ENCODE results near the gene MTM1.

MTM1 gene

GRCh38 chrX:150683112-150683511 lies 114.7 kb downstream of the MTM1 start:
- no peak for DNase-seq

- DNase-seq = no peak
Observed at GRCh38 chrX:150683536-150684146, 115.2 kb downstream of the MTM1 start.

DNA sequence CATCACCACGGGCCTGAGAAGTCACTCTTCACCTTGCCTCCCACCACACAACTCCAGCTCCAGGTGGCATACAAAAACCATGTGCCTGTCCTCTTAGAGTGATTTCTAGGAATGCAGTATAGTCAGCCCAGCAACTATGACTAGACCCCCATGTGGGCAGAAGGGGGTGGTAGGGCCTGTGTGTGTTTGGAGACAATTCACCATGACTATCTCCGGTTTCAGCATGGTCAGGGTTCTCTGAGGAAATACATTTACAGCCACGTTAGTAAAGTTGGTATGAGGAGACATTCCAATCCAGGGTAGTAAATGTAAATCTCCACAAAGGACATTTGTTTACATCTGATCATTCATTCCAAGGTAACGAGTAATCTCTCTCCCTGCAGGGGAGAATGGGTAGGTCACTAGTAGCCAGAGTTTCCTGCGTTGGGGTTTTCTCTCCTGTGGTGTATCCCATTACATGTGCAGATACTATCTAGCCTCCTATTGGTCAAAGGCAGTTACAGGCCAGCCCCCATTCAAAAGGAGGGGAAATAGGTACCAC lies 120.6 kb downstream of the MTM1 start:
- DNase-seq = no peak

DNA sequence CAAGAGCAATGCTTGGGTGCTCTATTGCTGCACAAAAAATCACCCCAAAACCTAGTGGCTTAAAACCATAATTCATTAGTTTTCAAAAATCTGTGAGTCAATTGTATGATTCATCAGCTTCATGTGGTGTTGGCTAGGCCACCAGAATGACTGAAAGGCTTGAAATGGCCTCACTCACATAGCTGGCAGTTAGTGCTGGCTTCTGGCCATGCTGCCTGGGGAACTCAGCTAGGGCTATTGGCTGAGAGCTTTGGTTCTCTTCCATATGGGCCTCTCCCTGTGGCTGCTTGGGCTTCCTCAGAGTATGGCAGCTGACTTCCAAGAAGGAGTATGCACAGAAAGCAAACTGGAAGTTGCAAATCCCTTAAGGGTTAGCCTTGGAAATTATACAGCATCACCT lies 121.7 kb downstream of the MTM1 start:
- DNase-seq = no peak

DNA sequence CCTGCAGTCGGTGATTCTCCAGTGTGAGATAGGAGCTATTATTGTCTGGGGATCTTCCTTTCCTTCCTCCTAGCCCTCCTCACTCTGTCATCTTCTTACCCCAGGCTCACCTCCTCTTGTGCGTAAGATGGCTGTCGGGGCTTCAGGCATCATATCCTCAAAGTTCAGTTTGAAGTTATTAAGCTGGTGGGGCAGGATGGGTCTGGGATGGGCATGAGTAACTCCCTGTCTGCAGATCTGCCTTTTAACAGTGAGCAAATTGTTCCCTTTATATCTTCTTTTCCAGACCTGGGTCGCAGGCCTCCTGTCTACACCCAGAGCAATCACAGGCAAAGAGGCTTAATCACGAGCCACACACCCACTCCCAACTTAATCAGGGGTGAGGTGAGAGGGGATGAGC lies 123.9 kb downstream of the MTM1 start:
- no peak for DNase-seq

DNA sequence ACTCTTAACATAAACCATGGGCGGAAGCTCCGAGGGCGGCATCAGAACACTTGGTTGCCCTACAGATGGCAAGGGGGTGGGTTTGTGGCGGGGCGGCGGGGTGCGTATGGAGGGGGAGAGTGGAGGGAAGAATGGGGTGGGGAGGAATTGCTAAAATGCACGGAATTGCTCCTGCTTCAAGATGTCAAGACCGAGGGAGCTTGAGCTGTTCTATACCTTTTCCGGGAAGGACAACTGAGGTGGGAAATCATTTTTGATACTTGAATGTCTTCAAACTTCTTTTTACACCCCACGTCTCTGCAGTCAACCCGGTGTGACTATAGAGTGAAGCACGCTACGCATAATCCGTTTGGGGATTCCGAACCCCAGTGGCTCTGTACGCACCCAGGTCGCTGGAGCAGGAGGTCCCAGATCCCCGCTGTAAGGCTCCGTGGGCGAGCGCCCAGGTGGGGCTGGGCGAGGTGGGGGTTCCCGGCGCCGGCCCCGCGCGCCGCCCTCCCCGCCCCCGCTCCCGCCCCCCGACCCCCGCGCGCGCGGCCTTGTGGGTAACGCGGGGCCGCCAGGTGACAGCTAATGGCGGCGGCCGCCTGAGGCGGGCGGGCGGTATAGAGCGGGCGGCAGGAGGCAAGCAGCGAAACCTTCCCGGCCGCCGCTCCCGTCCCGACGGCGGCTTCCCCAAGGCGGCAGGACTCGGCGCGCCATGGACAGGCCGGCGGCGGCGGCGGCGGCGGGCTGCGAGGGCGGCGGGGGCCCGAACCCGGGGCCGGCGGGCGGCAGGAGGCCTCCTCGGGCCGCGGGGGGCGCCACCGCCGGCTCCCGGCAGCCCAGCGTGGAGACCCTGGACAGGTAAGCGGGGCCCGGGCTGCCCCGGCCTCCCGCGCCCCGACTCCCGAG lies 124.7 kb downstream of the MTM1 start, which contains the start of gene MTMR1:
TSS of gene MTMR1 (plus strand) at position 566 of the 894 bp plus-strand sequence. CDS start at position 701, 135 bp downstream.
- DNase-seq = peak; percentile 9 to 55 (median 26)

- peak; percentile 28 to 70 (median 48) for DNase-seq
Observed at GRCh38 chrX:150693725-150694574, 125.5 kb downstream of the MTM1 start.

GRCh38 chrX:150694738-150695410 lies 126.5 kb downstream of the MTM1 start:
- no peak for DNase-seq

DNA sequence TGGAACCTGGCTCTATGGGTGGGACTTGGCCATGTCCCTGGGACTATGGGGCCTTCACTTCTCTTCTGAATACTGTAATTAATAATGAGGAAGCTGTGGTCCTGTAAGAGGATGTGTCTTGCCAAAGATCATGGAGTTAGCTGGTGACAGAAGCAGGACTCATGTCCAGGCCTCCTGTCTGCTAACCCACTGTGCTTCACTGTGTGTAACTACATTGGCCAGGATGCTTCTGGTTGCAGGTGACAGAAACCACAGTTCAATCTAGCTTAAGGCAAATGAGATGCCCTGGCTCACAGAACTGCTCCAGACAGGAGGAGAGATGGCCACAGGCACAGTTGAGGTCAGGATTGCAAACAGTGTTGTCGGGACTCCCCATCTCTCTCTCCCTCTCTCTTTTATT lies 127.9 kb downstream of the MTM1 start:
- no peak for DNase-seq

DNA sequence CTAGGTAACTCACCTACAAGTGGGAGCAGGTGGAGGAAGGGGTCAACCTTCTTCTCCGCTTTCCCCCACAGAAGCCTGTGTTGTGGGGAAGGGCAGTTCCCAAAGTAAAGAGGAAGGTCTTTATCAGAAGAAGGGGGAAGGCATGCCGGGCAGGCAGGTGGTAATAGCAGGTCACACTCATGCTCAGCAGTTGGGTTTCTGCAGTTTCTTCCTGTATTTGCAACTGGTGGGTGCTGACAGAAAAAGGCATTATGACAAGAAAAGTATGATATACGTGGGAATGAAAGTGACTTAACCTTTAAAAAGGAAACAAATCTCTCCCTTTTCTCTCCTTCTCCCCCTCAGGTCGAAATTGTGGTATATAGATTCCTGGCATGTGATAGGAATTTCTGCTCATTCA lies 128.4 kb downstream of the MTM1 start:
- no peak for DNase-seq

DNA sequence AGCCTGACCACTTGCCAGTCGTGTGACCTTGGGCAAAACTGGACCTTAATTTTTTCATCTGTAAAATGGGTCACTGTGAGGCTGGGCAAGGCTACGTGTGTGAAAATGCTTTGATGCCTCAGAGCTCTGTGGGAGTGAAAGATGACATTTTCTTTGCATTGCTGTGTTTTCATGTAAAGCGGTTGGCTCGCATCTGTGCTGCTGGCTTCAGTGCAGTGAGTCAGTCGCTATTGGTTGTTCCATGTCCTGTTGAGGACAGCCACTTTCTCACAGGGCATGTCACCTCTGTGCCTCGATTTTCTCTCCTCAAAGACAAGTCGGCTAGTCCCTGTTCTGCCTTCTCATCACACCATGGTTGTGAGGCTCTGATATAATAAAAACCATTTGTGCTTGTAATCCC lies 129.2 kb downstream of the MTM1 start:
- DNase-seq = no peak

DNA sequence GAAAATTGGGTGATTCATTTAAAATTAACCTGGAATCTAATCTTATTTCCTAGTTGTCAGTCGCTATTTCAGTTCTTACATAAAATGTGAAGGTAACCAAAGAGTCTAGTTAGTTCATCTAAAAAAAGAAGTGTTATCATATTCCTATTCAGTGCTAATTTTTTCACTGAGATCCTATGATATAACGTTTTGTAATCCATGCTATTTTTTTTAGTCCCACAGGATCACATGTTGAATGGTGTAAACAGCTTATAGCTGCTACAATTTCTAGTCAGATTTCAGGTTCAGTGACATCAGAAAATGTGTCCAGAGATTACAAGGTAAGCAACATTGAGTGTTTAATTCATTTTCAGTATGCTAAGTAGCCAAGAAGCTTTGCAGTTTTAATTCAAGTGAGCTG lies 130.6 kb downstream of the MTM1 start:
- no peak for DNase-seq

GRCh38 chrX:150700107-150700506 lies 131.7 kb downstream of the MTM1 start:
- no peak for DNase-seq

DNA sequence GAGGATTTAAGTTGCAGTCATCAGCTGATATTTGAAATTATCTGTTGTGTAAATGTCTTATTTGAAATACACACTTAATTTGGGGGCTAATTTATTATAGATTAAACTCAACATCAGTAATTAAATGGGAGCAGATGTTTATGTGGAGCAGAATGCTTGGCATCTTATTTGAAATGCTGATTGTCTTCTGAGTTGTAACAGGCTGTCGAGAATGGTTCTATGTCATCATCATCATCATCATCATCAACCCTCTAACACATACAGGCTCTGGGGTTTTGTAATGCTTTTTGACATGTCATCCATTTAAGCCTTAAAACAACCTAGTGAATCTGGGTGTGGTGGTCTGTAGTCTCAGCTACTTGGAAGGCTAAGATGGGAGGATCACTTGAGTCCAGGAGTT lies 133.0 kb downstream of the MTM1 start:
- DNase-seq = no peak

DNA sequence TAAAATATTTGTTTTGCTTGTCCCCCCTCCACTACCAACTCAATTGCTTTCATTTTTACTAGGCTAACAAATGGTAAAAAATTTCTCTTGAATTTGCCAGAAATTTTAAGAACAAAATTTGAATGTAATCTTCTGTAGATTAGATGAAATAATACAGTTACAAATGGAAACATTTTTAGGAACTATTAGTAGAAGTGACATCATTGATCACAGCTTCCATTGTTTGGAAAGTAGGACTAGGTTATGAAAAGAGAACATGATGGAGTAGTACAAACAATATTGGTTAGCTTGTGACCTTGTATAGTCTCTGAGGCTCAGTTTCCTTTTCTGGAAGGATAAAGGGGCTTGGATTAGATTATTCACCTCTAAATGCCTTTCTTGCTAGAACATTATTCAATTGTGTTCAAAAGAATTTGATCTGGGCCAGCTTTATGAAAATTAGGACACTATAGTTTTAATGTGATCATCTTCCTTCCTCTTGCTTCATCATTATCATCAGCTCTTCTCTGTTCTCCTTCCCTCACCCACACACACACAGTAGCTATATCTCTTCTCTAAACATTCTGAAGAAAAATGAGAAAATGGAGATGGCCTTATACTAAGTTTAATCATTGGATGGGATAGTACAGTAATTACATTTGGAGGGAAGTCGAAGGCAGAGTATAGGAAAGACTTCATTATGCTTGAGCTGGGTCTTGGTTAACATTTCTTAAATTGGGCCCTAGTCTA lies 134.7 kb downstream of the MTM1 start:
- DNase-seq = no peak

DNA sequence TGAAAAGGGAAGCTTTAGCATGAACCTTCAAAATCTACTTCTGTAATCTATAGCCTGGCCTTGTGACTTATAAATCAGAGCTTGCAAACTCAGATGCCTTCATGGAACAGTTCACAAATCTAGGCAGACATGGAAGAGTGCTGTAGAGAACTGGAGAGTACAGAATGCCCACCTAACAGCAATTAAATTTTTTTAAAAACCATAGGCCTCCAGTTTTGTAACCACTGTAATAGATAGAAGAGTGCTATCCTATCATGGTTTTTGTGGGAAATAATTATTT lies 135.2 kb downstream of the MTM1 start:
- DNase-seq = no peak

DNA sequence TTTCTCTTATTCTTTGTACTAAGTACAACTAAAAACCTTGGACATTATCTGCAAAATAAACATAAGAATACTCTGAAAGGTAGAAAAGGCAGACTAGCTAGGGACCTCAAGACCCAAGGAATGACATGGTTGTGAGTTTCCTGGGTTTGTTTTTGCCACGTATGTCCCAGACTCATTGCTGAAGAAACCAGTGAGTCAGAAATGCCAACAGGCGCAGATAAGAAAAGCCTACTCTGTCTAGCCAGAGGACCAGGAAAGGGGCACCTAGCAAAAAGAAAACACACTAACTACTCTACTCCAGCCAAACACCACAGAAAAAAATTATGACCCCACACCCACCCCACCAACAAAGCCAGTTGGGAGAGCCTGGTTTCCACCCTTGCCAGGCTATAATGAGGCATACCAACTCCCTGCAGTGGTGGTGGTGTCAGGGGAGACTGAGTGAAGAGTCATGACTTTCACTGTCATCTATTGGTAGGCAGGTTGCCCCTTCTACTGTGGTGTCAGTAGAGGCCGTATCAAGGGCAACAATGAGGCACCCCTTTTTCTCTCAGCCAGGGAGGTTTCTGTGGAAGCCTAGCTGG lies 135.7 kb downstream of the MTM1 start:
- no peak for DNase-seq

GRCh38 chrX:150712619-150713018 lies 144.2 kb downstream of the MTM1 start:
- DNase-seq = no peak

- DNase-seq = no peak
Observed at GRCh38 chrX:150715184-150715583, 146.8 kb downstream of the MTM1 start.

GRCh38 chrX:150719621-150720020 lies 151.2 kb downstream of the MTM1 start:
- no peak for DNase-seq
